Measurements from ENCODE around the gene FOXO3. TPM values are rescaled to one million over a fixed set of nuclear protein-coding genes. Genes with fewer than 3 reads are reported as not detected.

The FOXO3 gene
- total and polyA plus RNA-seq, 11 donors, result 11.6 to 87.9 (median 38.7) TPM

DNA sequence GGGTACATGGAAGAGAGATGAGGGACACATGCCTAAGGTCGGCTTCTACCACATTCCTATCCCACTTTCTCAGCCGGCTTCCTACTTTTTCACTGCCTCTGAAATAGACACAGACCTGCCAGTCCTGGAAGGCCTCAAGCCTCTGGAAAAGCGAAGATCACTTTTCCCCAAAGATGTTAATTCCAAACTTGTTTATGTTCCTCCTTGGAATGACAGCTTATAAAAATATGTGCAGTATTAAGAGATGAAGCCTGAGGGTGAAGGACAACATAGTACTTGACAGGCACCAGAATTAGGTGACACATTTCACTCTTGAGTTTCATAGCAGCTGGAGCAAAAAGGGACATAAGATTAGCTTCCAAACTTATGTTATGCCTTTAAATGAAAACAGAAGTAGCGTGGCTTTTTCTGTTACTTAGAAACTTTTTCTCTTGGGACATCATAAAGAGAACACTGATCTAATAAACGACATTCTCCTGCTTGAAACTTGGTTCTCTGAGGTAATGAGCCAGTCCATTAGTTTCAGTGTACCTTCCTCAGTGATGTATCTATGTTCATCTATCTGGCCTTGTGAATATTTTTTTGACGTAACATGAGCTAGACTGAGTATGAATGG is 25.3 kb downstream of the FOXO3 start:
- H3K4me3 ChIP-seq, result no peak overlapping the region
- no peak for ATAC-seq
- H3K27me3 ChIP-seq, result no peaks in the 10 kb centered on the region
- no peaks in the 10 kb centered on the region for H3K9me3 ChIP-seq
- intact Hi-C loops (cut with DNase I), result no loop called here
- TF ChIP-seq POLR2A (IDR thresholded peaks at IDR 0.05) (no peak), CTCF (IDR thresholded peaks at IDR 0.05) (no peak)
- WGBS, 4 donors, result 57 to 61% (median 60%) methylated on average over 6 of the region's 6 CpGs
- no peaks in the 10 kb centered on the region for H3K36me3 ChIP-seq
- H3K4me1 ChIP-seq, result peaks cover 51 to 98% (median 96%) of the 10 kb centered on the region in 12 donors
- no peak for DNase-seq
- peak overlapping the region; percentile 24 to 89 (median 62) for H3K27ac ChIP-seq

GRCh38 chr6:108587258-108588059 is 26.7 kb downstream of the FOXO3 start:
- DNase-seq (peak in 1 of 5 donors; percentile 33), ATAC-seq (peak in 3 of 4 donors; percentile 30 to 40 (median 34))
- H3K27ac ChIP-seq, result peak overlapping the region; percentile 46 to 89 (median 80)
- 39 to 52% (median 45%) methylated on average over 9 of the region's 9 CpGs for WGBS, 4 donors
- intact Hi-C loops (cut with DNase I), result loop anchor here in 3 of 10 donors (2.0 kb wide), 3 partner anchors 25 to 67 kb away; no protein-coding TSS in a partner anchor
- peak overlapping the region in 1 of 12 donors; percentile 7 for H3K4me3 ChIP-seq
- no peak for TF ChIP-seq POLR2A (IDR thresholded peaks at IDR 0.05)
- no peak for TF ChIP-seq CTCF (IDR thresholded peaks at IDR 0.05)
- H3K4me1 ChIP-seq, result peaks cover 47 to 98% (median 96%) of the 10 kb centered on the region in 12 donors
- no peaks in the 10 kb centered on the region for H3K27me3 ChIP-seq
- H3K36me3 ChIP-seq, result no peaks in the 10 kb centered on the region
- no peaks in the 10 kb centered on the region for H3K9me3 ChIP-seq

DNA sequence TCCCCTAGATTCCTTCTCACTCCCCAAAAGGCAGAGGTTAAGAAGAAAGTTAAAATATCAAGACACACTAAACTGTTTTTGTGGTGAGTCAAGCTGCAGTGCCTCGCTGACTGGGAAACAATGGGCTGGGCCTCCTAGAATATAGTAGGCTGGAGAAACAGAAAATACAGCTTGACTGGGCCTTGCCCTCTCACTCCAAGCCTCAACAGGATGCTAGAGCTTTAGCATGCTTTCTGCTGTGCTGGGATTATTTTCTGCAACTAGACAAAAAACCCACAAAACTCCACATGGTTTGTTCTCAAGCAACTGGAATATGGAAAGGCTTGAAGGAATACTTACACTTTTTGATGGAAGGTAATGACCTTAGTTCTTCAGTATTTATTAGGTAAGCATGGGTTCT is 27.9 kb downstream of the FOXO3 start:
- no peaks in the 10 kb centered on the region for H3K27me3 ChIP-seq
- WGBS, 4 donors, result 28 to 41% (median 32%) methylated on average over 1 of the region's 1 CpG
- H3K4me1 ChIP-seq, result peaks cover 47 to 98% (median 96%) of the 10 kb centered on the region in 12 donors
- H3K36me3 ChIP-seq, result no peaks in the 10 kb centered on the region
- peak overlapping the region in 1 of 12 donors; percentile 14 for H3K4me3 ChIP-seq
- intact Hi-C loops (cut with DNase I), result loop anchor here in 3 of 10 donors (2.0 kb wide), 3 partner anchors 26 to 66 kb away; no protein-coding TSS in a partner anchor
- H3K9me3 ChIP-seq, result no peaks in the 10 kb centered on the region
- TF ChIP-seq CTCF (IDR thresholded peaks at IDR 0.05), result no peak
- no peak for TF ChIP-seq POLR2A (IDR thresholded peaks at IDR 0.05)
- DNase-seq (peak in 1 of 5 donors; percentile 31), ATAC-seq (peak in 3 of 4 donors; percentile 31 to 45 (median 40))
- H3K27ac ChIP-seq, result peak overlapping the region; percentile 46 to 89 (median 80)

Data from heart left ventricle (tissue), 16 donors.